Caco-2 (cell line): ENCODE results near the gene GLP2R. TPM values are rescaled to one million over a fixed set of nuclear protein-coding genes. Genes with fewer than 3 reads are reported as not detected.

ENCODE experiments used
- BruUV-seq: library from RNA; stranded (reverse); fragments of 400-500 nt; replicated peaks from 2 replicates; lab custom pipeline; 2021; lab: Mats Ljungman, UMichigan
- CTCF ChIA-PET: fragments of 300-600 bp; sonication (Branson Sonifier 250); formaldehyde crosslinking; loops from one replicate; lab custom pipeline; 2022; ENCODE audit warnings: antibody characterized with exemption; lab: Charles Lee
- POLR2A ChIA-PET: fragments of 300-600 bp; sonication (Branson Sonifier 250); formaldehyde crosslinking; loops from one replicate; lab custom pipeline; 2022; ENCODE audit warnings: antibody characterized with exemption; lab: Charles Lee
- DNase-seq, 2 experiments: peaks; one replicate each; pipeline versions ENCODE4 v3.0.0 to v3.0.0-alpha.2; 2020 to 2022
- H3K27me3 ChIP-seq: replicated peaks from 2 replicates; pipeline ENCODE4 v1.6.0; 2011; ENCODE audit warnings: low read length; ENCODE audit not compliant: control insufficient read depth, insufficient read depth
- H3K36me3 ChIP-seq: 2 replicates; pipeline ENCODE4 v1.5.1; 2011; ENCODE audit warnings: low read length; ENCODE audit not compliant: control insufficient read depth, insufficient read depth
- H3K4me1 ChIP-seq: fragments of 250-450 bp; sonication (Bioruptor Pico); 2 replicates; pipeline ENCODE4 v1.5.1; 2020; ENCODE audit warnings: mild to moderate bottlenecking
- H3K4me3 ChIP-seq: 2 replicates; pipeline ENCODE4 v1.5.1; 2011; ENCODE audit warnings: low read depth, mild to moderate bottlenecking, control low read depth, low read length
- H3K9me3 ChIP-seq: fragments of 250-450 bp; sonication (Bioruptor Pico); 2 replicates; pipeline ENCODE4 v1.5.1; 2020; ENCODE audit warnings: mild to moderate bottlenecking, moderate library complexity
- H3K27ac Mint-ChIP-seq: one replicate; pipeline ENCODE4 v1.8.0; 2022; ENCODE audit warnings: mixed read lengths; ENCODE audit not compliant: unreplicated experiment
- H3K27me3 Mint-ChIP-seq: one replicate; pipeline ENCODE4 v1.8.0; 2022; ENCODE audit warnings: mixed read lengths; ENCODE audit not compliant: insufficient read depth, unreplicated experiment
- H3K36me3 Mint-ChIP-seq: one replicate; pipeline ENCODE4 v1.8.0; 2022; ENCODE audit warnings: mild to moderate bottlenecking, mixed read lengths; ENCODE audit not compliant: insufficient read depth, unreplicated experiment
- H3K4me1 Mint-ChIP-seq: one replicate; pipeline ENCODE4 v1.8.0; 2022; ENCODE audit warnings: low read depth, mixed read lengths; ENCODE audit not compliant: unreplicated experiment
- H3K4me3 Mint-ChIP-seq: one replicate; pipeline ENCODE4 v1.8.0; 2022; ENCODE audit warnings: mild to moderate bottlenecking, moderate library complexity, mixed read lengths; ENCODE audit not compliant: unreplicated experiment
- H3K9me3 Mint-ChIP-seq: one replicate; pipeline ENCODE4 v1.8.0; 2022; ENCODE audit warnings: mixed read lengths; ENCODE audit not compliant: unreplicated experiment
- CTCF ChIP-seq, 2 experiments: fragments of 200-600 bp in 1 of 2; IDR thresholded peaks; 1 replicate in 1 of 2; 2 replicates in 1 of 2; pipeline versions ENCODE4 v1.5.1 to v1.8.0; 2011 to 2022; ENCODE audit warnings: antibody characterized with exemption in 1 of 2, control low read depth in 1 of 2, inconsistent platforms in 1 of 2, low read depth in 1 of 2, low read length in 1 of 2, mild to moderate bottlenecking in 1 of 2, moderate library complexity in 1 of 2; ENCODE audit not compliant: insufficient read depth in 1 of 2, severe bottlenecking in 1 of 2, unreplicated experiment in 1 of 2
- intact Hi-C: fragments of 100-400 bp; cut with micrococcal nuclease; formaldehyde crosslinking; loops from one replicate; pipeline ENCODE4 v1.10.0; 2022; ENCODE audit not compliant: unreplicated experiment
- total RNA-seq: library from RNA; stranded (reverse); gene quantifications from 2 replicates; pipeline ENCODE4 v1.2.3, GENCODE V29; 2022

GLP2R gene
- total RNA-seq, 1 experiment from 2014 or later = not detected

DNA sequence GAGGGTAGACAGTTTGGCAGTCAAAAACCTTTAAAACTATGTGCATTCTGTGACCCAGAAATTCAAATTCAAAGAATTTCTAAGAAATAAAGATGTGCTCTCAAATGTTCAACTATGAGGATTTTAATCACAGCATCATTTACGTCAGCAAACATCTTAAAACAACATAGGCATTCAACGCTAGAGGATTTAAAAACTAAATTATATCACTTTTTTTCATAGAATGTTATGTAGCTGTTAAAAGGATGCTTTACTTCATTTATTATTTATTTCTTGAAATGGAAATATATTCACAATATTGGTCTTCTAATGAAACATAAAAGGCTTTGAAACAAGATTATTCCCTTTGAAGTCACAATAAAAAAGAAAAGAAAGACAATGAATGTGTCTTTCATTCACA, 3.6 kb downstream of the GLP2R start:
- no peak for TF ChIP-seq CTCF (IDR thresholded peaks at IDR 0.05; ENCODE audit: insufficient read depth in 1 of 2, low read depth in 1 of 2, low read length in 1 of 2, severe bottlenecking in 1 of 2, unreplicated experiment in 1 of 2)
- intact Hi-C loops = no loop called here
- CTCF ChIA-PET = no interaction called here
- DNase-seq = no peak
- Mint-ChIP-seq H3K4me1 (no peaks in the 10 kb centered on the region), H3K27me3 (no peaks in the 10 kb centered on the region), H3K27ac (no peak overlapping the region), H3K9me3 (no peaks in the 10 kb centered on the region), H3K4me3 (no peak overlapping the region), H3K36me3 (no peaks in the 10 kb centered on the region)
- POLR2A ChIA-PET = no interaction called here
- Histone ChIP-seq H3K36me3 (no peaks in the 10 kb centered on the region), H3K9me3 (no peaks in the 10 kb centered on the region), H3K27me3 (no peaks in the 10 kb centered on the region), H3K4me1 (no peaks in the 10 kb centered on the region), H3K4me3 (no peak overlapping the region)
- no TSS peak for BruUV-seq

GRCh38 chr17:9830711-9831110, 5.0 kb downstream of the GLP2R start:
- no peak for TF ChIP-seq CTCF (IDR thresholded peaks at IDR 0.05; ENCODE audit: insufficient read depth in 1 of 2, low read depth in 1 of 2, low read length in 1 of 2, severe bottlenecking in 1 of 2, unreplicated experiment in 1 of 2)
- H3K9me3 Mint-ChIP-seq = no peaks in the 10 kb centered on the region
- CTCF ChIA-PET = no interaction called here
- H3K36me3 Mint-ChIP-seq = no peaks in the 10 kb centered on the region
- intact Hi-C loops = no loop called here
- no peaks in the 10 kb centered on the region for H3K4me1 ChIP-seq
- H3K36me3 ChIP-seq = no peaks in the 10 kb centered on the region
- POLR2A ChIA-PET = no interaction called here
- H3K4me3 ChIP-seq = no peak overlapping the region
- H3K27ac Mint-ChIP-seq = no peak overlapping the region
- H3K4me3 Mint-ChIP-seq = no peak overlapping the region
- DNase-seq = no peak
- BruUV-seq = no TSS peak
- no peaks in the 10 kb centered on the region for H3K4me1 Mint-ChIP-seq
- H3K27me3 Mint-ChIP-seq = no peaks in the 10 kb centered on the region
- H3K27me3 ChIP-seq = no peaks in the 10 kb centered on the region
- no peaks in the 10 kb centered on the region for H3K9me3 ChIP-seq

DNA sequence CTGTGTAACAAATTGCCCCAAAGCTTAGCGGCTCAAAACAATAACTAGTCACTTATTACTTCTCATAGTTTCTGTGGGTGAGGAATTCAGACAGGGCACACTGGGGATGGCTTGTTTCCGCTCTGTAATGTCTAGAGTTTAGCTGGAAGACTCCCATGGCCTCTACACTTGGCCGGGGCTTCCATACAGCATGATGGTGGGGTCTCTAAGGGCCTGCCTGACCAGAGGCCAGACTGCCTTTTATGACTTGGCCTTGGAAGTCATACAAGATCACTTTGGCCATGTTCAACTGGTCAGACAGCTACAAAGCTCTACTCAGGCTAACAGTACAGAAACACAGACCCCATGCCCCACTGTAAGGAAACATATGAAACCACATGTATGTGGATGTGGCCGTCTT, 8.2 kb downstream of the GLP2R start:
- Histone ChIP-seq H3K4me1 (no peaks in the 10 kb centered on the region), H3K36me3 (no peaks in the 10 kb centered on the region), H3K9me3 (no peaks in the 10 kb centered on the region), H3K4me3 (no peak overlapping the region), H3K27me3 (no peaks in the 10 kb centered on the region)
- CTCF ChIA-PET = no interaction called here
- no TSS peak for BruUV-seq
- H3K4me1 Mint-ChIP-seq = no peaks in the 10 kb centered on the region
- H3K4me3 Mint-ChIP-seq = no peak overlapping the region
- H3K9me3 Mint-ChIP-seq = no peaks in the 10 kb centered on the region
- intact Hi-C loops = no loop called here
- H3K27ac Mint-ChIP-seq = no peak overlapping the region
- no peak for DNase-seq
- POLR2A ChIA-PET = no interaction called here
- H3K36me3 Mint-ChIP-seq = no peaks in the 10 kb centered on the region
- peaks cover 3% of the 10 kb centered on the region for H3K27me3 Mint-ChIP-seq
- no peak for TF ChIP-seq CTCF (IDR thresholded peaks at IDR 0.05; ENCODE audit: insufficient read depth in 1 of 2, low read depth in 1 of 2, low read length in 1 of 2, severe bottlenecking in 1 of 2, unreplicated experiment in 1 of 2)
